Non-pigmented ciliary epithelial cell (primary cell): ENCODE measurements around the gene DNAH17.

Experiments
- DNase-seq: peaks from one replicate; pipeline ENCODE4 v3.0.0-alpha.2; 2010; ENCODE audit warnings: low read depth

DNAH17 gene

DNA sequence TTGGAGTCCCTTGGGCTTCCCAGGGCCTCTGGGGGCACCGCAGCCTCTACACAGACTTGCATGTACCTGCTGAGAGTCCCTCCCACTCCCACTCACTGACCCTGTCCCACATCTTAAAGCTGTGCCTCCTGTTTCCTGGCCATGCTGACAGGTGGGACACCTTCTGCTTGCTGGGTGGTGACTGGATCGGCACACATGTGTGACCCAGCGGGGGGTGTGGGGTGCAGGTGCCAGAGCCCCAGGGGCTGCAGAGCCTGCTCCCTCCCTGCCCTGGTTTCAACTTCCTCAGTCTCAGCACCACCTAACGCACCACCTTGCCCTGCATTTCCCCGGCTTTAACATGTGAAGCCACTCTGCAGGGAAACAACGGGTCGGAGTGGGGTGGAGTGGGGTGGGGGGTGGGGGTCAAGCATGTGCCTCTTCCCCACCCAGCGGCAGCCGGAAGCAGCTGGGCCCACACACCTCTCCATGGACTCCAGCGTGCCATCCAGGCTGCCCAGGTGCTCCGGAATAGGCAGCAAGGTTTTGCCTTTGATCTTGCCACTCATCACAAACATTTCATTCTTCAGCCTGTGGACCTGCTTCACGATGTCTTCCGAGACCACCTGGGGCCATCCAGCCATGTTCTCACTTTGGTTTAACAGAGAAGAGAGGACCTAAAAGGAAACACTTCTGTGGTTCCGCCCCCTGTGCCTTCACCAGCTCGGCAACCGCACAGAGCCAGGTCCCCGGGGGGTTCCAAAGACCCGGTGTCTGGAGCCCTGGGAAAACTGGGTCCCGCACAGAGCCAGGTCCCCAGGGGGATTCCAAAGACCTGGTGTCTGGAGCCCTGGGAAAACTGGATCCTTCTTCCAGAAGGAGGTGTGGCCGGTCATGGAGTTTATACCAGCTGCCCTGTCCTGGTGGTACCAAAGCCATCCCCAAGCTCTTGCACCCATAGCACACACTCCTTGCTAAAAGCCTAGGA is 4.7 kb downstream of the DNAH17 start:
- DNase-seq: no peak

DNA sequence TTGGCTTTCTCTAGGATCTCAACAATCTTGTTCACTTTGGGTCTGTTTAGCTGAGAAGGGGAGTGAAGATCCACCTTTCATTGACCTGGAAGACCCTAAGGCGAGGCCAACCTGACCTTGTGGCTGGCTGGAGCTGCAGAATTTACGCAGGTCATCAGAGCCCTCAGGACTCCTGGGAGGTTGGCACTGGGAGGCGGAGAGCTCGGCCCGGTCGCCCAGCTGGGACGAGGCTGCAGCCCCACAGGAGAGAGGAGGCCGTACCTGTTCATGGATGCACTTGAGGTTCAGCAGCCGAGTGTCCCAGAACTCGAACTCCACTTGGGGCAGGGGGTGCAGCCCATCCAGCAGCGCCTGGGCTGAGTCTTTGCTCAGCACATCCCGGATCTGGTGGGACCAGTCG is 5.9 kb downstream of the DNAH17 start:
- DNase-seq: no peak

DNA sequence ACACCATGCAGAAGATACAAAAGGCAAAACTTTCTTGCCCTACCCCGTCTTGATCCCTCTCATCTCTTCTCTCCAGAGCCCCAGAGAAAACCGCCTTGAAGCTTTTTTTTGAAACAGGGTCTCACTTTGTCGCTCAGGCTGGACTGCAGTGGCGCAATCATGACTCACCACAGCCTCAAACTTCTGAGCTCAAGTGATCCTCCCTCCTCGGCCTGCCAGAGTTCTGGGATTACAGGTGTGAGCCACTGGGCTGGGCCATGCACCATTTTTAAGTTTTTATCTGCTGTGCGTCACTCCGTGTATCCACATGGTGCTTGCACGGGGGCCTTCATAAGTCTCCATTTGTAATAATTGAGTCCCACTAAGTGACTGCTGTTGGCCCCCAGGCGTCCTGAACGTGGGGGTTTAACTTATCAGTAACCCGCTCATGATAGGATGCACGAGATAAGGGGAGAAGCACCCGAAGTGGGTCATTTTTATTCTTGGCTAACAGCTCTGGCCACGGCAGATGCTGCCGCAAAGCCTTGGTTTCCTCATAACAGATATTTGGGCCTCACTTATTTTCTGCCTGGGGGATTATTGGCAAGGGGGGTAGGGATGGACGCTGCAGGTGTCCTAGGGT is 8.6 kb downstream of the DNAH17 start:
- DNase-seq: no peak

DNA sequence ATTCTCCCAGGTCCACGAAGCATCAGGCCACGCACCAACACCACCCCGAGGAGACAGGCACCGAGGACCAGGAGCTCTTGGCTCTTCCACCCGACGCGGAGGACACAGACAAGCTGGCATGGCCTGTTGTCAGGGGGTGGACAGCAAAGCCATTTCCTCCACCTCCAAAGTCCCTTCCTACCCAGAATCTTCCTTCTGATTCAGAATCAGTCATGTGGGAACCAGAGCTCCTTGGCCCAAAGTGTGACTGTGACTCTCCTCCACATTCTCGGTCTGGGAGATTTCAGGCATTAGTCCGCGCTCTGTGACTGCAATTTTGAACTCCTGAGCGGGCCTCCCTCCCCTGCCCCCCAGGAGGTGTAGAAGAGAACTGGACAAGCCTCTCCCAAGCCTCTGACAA is 9.2 kb downstream of the DNAH17 start:
- DNase-seq: no peak

DNA sequence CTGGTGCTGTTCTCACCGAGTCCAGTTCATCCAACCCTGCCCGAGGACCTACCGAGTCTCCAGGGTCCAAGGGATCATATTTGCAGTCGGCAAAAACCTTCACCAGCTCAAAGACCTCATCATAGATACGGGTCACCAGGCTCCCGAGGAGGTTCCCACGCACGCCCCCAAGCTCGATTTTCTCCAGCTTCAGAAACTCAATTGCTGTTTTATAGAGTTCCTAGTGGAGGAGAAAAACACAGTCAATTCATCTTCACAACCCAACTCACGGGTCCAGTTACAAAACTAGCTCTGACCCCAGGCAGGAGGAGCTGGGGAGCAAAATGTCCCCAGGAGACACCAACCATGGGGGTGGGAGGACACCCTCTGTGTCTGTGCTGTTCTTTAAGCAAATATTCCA is 10.2 kb downstream of the DNAH17 start:
- no peak for DNase-seq

DNA sequence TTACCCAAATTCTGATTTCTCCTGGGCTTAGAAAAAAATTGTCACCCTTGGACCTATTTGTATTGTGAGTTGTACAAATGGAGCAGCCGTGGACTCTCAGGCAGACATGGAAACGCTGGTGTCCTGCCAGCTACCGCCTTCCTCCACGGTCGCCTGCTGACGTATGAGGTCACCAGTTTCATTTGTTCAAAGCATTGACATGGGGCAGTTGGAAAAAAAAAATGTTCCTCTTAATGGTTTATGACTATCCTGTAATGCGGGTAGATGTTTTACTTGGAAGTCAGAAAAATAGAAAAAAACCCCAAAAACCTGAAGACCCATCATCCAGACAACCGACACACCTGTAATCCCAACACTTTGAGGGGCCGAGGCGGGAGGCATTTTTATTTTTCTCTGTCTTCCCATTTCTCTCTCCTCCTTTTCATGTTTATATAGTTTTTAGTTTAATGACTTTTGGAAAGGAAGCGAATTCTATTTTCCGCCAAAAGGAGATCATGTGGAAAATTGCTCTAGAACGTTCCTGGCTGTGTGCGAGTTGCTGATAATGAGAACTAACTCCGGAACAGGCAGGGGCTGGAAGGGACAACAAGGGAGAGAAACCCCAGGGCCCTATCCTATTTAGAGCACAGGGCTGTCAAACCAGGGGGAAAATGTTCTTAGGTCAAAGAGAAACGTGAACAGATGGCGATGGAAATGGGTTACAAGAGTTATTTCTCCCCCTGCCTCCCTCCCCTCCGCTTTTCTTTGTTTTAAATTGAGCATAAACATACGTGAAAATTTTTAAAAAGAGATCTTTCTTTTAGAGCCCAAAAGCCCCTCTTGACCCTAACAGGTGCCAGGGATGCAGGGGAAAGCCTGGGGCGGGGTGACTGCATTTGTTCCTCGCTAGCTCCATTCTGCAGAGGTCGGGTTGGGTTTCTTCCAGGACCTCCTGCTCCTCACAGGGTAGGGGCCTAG is 13.7 kb downstream of the DNAH17 start:
- no peak for DNase-seq

DNA sequence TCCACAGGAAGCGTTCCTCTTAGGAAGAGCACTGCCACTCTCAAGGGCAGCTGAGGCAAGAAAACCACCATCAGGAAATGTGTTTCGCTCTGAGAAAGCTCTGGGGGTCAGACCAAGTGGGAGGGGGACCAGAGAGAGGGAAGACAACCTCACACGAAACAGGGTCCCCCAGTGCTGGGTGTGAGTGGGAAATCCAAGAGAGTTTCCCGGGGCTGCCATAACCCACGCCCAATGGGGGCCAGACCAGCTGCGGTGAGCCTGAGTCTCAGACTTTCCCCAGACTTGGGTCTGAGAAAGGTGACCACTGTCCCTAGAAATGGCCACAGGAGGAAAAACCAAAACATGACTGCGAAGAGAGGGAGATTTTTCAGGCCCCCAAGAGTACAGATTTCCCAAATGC is 14.5 kb downstream of the DNAH17 start:
- no peak for DNase-seq

DNA sequence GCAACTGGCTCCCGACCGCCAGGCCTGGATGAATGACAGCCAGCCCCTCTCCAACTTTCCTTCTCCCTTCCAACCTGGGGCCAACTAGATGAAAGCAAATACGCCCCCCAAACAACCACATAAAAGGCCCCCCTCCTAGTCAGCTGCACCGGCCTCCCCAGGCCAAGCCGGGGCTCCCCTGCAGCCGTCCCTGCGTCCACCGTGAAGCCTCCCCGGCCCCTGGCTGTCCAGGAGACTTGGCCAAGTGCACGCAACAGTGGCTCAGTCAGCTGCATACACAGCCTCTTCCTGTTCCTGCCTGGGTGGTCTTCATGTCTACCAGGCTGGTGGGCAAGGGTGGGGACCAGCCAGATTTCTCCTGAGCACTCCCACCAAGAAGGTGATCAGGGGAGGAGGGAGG is 16.0 kb downstream of the DNAH17 start:
- DNase-seq: no peak

DNA sequence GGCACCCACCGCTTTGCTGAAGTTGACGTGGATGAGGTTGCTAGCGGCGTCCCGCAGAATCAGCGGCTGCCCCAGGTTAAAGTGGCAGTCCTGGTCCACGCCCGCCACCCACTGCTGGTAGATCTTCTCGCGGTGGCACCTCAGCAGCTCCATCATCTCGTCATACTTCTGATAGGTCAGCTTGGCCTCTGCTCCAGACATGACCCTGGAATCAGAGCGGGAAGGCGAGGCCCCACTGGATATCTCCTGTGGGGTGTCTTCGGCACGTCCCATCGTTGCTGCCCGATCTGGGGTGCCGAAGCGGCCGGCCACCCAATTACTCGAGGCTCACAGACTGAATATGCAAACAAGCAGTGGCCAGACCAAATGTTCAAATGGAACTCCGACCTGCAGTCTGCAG is 16.5 kb downstream of the DNAH17 start:
- no peak for DNase-seq

DNA sequence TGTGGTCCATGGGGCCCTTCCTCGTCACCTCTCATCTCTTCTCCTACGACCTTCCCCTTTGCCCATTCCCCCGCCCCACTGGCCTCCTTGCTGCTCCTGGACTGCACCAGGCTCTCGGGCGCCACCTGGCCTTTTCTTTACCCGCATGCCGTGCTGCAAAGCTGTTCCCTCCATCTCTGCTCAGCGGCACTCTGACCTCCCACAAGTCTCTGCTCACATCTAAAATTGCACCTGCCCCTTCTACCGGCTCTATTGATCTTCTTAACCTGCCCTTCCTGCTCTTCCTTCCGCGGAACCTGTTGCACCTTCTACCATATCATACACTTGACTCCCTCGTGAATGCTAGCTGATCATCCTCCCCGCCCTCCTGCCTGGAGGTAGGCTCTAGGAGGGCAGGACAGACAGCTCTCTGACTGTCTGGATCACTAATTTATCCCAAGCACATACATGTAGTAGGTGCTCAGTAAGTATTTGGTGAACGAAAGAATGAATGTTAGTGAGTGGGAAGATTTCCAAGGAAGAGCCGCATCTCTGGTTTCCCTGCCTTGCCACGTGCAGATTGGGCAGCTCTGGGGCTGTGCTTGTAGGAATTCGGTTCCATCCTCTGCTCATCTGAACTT is 17.3 kb downstream of the DNAH17 start:
- no peak for DNase-seq

DNA sequence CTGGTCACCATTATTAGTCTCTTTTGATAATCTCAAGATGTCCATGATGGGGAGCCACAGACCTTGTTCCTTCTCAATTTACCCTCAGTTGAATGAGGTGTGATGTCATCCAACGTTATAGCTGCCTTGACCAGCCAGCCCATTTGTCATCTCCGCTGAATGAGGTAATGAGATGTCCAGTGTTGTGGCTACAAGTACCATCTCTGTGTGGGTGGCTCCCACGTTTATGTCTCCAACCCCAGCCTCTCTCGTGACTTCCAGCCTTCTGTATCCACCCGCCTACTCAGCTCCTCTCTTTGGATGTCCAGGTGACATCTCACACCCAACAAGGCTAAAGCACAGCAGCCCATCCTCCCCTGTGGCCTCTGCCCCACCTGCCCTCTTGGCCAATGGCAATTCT is 18.2 kb downstream of the DNAH17 start:
- no peak for DNase-seq

DNA sequence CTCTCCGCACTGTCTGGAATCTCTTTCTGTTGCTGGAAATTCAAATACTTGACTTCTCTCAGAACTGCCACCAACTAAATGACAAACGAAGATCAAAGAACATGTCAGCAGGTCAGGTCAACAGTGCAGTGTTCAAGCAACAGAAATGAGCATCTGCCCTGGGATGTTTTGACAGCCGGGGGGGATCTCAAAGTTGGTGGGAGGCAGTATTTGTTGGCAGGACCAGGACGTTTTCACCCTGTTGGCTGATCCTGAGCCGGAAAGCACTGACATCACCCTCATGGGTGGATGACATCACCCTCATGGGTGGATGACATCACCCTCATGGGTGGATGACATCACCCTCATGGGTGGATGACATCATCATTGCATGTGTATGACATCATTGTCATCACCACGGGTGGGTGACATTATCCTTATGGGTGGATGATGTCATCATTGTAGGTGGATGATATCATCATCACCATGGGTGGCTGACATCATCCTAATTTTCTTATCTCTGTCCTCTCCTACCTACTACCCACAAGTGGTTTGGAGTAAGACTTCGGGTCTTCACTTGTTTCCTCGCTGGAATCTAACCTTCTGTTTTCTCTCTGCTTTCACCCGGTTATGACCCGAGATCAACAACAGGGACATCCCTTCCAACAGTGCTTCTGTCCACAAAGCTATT is 18.9 kb downstream of the DNAH17 start:
- DNase-seq: no peak

DNA sequence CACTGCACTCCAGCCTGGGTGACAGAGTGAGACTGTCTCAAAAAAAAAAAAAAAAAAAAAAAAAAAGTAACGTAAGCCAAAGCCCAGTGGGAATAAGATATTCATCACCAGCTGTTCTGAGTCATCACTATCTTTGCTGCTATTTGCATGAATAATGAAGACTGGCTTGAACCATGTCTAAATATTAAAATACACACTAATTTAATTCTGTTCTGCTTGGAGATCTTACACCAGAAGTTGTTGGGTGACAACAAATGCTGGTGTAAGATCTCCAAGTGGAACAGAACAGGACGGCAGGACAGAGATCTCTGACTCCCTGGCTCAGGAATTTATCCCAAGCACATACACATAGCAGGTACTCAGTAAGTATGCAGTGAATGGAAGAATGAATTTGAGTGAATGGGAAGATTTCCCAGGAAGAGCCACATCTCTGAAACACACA is 19.6 kb downstream of the DNAH17 start:
- peak; percentile 14 for DNase-seq

DNA sequence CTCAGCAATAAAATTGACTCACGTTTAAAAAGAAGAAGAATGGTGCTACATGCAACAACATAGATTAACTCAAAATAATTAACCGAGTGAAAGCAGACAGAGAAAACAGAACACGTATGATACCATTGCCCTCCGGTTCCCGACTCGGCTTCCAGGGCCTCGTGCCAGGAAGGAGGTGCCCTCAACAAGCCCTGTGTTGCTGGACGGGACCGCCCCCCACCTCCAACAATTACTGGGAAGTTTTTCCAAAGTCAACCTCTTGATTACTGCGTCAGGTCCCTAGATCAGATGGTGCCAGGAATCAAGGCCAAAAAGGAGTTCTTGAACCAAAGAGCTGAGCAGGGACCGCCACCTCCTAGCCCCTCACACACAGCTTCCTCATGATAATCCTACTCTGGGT is 20.4 kb downstream of the DNAH17 start:
- DNase-seq: no peak

DNA sequence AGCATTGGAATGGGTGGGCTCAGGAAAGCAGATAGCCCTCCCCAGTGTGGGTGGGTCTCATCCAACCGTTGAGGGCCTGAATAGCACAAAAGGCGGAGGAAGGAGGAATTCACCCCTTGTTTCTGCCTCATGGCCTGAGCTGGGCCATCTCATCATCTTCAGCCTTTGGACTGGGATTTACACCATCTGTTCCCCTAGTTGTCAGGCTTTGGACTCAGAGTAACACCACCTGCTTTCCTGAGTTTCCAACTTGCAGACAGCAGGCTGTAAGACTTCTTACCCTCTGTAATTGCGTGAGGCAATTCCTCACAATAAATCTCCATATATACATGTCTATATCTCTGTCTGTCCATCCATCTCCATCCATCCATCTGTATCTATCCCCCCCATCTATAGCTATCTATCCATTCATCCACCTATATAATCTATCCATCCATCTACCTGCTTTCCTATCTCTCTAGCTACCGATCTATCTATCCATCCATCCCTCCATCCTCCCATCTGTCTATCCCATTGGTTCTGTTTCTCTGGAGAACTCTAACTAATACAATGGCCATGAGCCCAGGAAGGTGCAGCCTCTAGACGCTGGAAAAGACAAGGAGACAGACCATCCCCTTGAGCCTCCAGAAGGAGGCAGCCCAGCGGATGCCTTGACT is 21.3 kb downstream of the DNAH17 start:
- no peak for DNase-seq

DNA sequence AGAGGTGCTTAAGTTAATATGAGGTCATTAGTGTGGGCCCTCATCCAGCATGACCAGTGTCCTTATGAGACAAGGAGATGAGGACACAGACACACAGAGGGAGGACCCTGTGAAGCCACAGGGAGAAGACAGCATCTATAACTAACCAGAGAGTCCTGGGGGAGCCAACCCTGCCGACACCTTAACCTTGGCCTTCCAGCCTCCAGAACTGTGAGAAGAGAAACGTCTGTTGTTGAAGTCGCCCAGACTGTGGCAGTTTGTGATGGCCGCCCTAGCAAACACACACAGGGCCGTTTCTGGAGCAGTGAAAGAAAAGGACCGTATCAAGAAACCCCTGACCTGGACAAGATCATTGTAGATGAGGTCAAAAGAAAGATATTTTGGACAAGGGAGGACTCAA is 26.7 kb downstream of the DNAH17 start:
- no peak for DNase-seq

DNA sequence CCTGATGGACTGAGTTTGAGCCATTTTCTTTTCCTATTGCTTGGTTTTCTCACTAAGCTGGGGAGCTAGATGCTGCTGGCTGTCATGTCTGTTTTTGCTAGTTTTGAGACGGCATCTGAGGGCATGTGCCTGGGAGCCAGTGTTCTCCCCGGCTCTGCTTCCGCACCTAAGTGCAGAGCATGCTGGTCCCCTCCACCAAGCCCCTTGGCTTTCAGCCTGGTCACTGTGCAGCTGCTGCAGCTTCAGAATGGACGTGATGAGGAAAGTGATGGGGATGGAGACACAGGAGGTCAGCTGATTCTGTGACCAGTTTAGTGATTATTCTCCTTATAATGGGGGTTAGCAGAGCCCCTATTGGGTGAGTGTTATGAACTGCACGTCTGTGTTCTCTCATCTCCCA is 28.5 kb downstream of the DNAH17 start:
- no peak for DNase-seq

DNA sequence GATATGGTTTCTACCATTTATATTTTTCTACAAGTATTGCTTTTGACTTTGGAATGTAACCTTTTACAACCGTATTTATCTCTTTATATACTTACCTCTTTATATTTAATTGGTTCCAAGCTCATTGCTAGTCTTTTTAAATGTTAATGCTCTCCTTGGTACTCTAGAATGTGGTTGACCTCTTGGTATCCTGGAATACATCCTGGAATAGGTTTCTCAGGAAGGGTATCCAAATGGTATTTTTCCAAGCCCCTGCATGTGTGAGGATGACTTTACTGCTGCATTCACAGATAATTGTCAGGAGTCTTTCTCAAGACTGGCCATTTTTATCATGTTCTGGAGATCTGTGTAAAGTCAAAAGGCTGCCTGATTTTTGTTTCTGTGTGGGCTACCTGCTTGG is 30.2 kb downstream of the DNAH17 start:
- DNase-seq: no peak

DNA sequence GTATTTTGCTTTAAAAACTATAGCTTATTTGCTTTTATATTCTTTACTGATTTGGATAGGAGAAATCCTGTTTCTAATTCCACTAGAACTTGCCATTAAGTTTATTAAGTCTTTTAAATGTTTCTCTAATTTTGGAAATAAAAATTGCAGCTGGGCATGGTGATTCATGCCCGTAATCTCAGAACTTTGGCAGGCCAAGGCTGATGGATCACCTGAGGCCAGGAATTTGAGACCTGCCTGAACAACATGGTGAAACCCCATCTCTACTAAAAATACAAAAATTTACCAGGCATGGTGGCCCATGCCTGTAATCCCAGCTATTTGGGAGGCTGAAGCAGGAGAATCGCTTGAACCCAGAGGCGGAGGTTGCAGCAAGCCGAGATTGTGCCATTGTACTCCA is 30.7 kb downstream of the DNAH17 start:
- DNase-seq: no peak

DNA sequence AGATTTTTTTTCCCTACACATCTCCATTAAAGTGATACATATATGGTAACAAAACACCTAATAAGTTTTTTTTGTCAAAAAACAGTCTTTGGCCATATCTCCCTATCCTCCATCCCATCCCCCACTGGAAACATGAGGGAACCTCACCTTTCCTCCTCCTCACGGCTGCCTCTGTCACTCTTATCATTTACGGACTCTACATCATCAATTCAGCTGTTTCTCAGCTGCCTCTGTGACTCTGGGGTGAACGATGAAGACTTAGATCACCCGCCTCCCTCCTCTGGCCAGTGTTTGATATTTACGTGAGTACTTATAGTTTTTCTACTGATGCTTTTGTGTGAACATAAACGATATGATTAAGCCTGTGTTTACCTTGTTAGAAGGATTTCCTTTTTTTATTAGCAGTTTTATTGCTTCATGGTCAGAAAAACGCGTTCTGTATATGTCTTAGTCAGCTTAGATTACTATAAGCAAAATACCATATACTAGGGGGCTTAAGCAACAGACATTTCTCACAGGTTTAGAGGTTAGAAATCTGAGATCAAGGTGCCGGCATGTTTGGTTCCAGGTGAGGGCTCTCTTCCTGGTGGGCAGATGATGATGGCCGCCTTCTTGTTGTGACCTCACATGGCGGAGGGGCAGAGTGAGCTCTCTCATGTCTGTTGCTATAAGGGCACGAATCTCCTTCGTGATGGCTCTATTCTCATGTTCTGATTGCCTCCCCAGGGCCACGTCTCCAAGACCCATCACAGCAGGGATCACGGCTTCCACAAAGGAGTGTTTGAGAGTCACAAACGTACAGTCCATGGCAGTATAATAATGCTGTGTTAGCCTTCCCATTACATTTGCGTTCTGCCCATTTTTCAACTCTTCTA is 32.1 kb downstream of the DNAH17 start:
- no peak for DNase-seq
